ENCODE data around the gene CCDC197.

Gene CCDC197

GRCh38 chr14:94029265-94029664, 32.2 kb downstream of the CCDC197 start:
- no peak overlapping the region for H3K4me3 ChIP-seq (ENCODE audit: low read length)
- DNase-seq (ENCODE audit: low read depth), result no peak
- no peak for TF ChIP-seq CTCF (conservative IDR thresholded peaks at IDR 0.05; ENCODE audit: low read depth, low read length)

GRCh38 chr14:94029671-94030203, 32.6 kb downstream of the CCDC197 start:
- no peak for DNase-seq (ENCODE audit: low read depth)
- no peak overlapping the region for H3K4me3 ChIP-seq (ENCODE audit: low read length)
- TF ChIP-seq CTCF (conservative IDR thresholded peaks at IDR 0.05; ENCODE audit: low read depth, low read length), result no peak

- no peak for TF ChIP-seq CTCF (conservative IDR thresholded peaks at IDR 0.05; ENCODE audit: low read depth, low read length)
- H3K4me3 ChIP-seq (ENCODE audit: low read length), result no peak overlapping the region
- no peak for DNase-seq (ENCODE audit: low read depth)
These were observed 33.5 kb downstream of the CCDC197 start for GRCh38 chr14:94030571-94030970.

GRCh38 chr14:94031161-94031882, 34.2 kb downstream of the CCDC197 start:
- H3K4me3 ChIP-seq (ENCODE audit: low read length), result no peak overlapping the region
- TF ChIP-seq CTCF (conservative IDR thresholded peaks at IDR 0.05; ENCODE audit: low read depth, low read length), result no peak
- DNase-seq (ENCODE audit: low read depth), result no peak

GRCh38 chr14:94031883-94032279, 34.8 kb downstream of the CCDC197 start:
- H3K4me3 ChIP-seq (ENCODE audit: low read length), result no peak overlapping the region
- DNase-seq (ENCODE audit: low read depth), result no peak
- TF ChIP-seq CTCF (conservative IDR thresholded peaks at IDR 0.05; ENCODE audit: low read depth, low read length), result no peak

- no peak for DNase-seq (ENCODE audit: low read depth)
- no peak overlapping the region for H3K4me3 ChIP-seq (ENCODE audit: low read length)
- no peak for TF ChIP-seq CTCF (conservative IDR thresholded peaks at IDR 0.05; ENCODE audit: low read depth, low read length)
These were observed 37.8 kb downstream of the CCDC197 start for GRCh38 chr14:94034886-94035285.
